Mammary epithelial cell (primary cell): ENCODE results near the gene FOXO6.

Experiments used
- EZH2 ChIP-seq: IDR thresholded peaks from 2 replicates; pipeline ENCODE4 v1.6.1; 2012; ENCODE audit warnings: low read length, inconsistent platforms, borderline replicate concordance
- TF ChIP-seq, protein P1 (sequence below), 2 donors: IDR thresholded peaks in 1 of 2; conservative IDR thresholded peaks in 1 of 2; 2 replicates each; pipeline ENCODE4 v1.5.1; 2011 to 2012; ENCODE audit warnings: inconsistent platforms in 2 of 2, low read length in 2 of 2, mild to moderate bottlenecking in 2 of 2, control low read depth in 1 of 2, low read depth in 1 of 2; ENCODE audit not compliant: insufficient read depth in 1 of 2; ENCODE audit errors: extremely low read depth in 1 of 2

DNA sequence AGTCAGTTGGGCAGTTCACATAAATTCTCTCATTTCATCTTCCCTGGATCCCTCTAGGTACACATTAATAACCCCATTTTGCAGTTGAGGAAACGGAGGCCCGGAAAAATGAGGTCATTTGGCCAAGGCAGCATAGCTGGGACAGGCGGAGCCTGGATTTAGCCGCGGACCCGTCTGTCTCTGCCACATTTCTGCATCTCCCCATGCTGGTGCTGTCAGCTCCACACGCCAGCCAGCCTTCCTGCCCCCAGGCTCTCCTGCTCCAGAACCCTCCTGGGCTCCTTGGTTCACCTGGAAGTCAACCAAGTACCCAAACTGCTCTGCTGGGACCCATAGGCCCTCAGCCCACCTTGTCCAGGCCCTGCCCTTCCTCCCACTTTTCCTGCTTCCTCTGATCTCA, 7.6 kb downstream of the FOXO6 start:
- TF ChIP-seq, protein P1, sequence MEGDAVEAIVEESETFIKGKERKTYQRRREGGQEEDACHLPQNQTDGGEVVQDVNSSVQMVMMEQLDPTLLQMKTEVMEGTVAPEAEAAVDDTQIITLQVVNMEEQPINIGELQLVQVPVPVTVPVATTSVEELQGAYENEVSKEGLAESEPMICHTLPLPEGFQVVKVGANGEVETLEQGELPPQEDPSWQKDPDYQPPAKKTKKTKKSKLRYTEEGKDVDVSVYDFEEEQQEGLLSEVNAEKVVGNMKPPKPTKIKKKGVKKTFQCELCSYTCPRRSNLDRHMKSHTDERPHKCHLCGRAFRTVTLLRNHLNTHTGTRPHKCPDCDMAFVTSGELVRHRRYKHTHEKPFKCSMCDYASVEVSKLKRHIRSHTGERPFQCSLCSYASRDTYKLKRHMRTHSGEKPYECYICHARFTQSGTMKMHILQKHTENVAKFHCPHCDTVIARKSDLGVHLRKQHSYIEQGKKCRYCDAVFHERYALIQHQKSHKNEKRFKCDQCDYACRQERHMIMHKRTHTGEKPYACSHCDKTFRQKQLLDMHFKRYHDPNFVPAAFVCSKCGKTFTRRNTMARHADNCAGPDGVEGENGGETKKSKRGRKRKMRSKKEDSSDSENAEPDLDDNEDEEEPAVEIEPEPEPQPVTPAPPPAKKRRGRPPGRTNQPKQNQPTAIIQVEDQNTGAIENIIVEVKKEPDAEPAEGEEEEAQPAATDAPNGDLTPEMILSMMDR (conservative IDR thresholded peaks at IDR 0.05 in 1 of 2, IDR thresholded peaks at IDR 0.05 in 1 of 2; ENCODE audit: extremely low read depth in 1 of 2, insufficient read depth in 1 of 2, low read depth in 1 of 2, low read length in 2 of 2), result no peak
- TF ChIP-seq EZH2, result no peak
